ENCODE data around the gene ADORA2A.

ADORA2A gene

GRCh38 chr22:24474221-24474620 lies 46.8 kb downstream of the ADORA2A start:
- H3K4me3 ChIP-seq (ENCODE audit: low read depth, low read length), result no peak overlapping the region
- no peak for TF ChIP-seq CTCF (IDR thresholded peaks at IDR 0.05; ENCODE audit: borderline replicate concordance, insufficient read depth, low read depth, low read length)

GRCh38 chr22:24474649-24475255 lies 47.4 kb downstream of the ADORA2A start:
- no peak for TF ChIP-seq CTCF (IDR thresholded peaks at IDR 0.05; ENCODE audit: borderline replicate concordance, insufficient read depth, low read depth, low read length)
- no peak overlapping the region for H3K4me3 ChIP-seq (ENCODE audit: low read depth, low read length)

GRCh38 chr22:24481641-24482040 lies 54.2 kb downstream of the ADORA2A start:
- no peak for TF ChIP-seq CTCF (IDR thresholded peaks at IDR 0.05; ENCODE audit: borderline replicate concordance, insufficient read depth, low read depth, low read length)
- no peak overlapping the region for H3K4me3 ChIP-seq (ENCODE audit: low read depth, low read length)

GRCh38 chr22:24482575-24482974 lies 55.2 kb downstream of the ADORA2A start:
- no peak for TF ChIP-seq CTCF (IDR thresholded peaks at IDR 0.05; ENCODE audit: borderline replicate concordance, insufficient read depth, low read depth, low read length)
- no peak overlapping the region for H3K4me3 ChIP-seq (ENCODE audit: low read depth, low read length)

GRCh38 chr22:24482998-24483397 lies 55.6 kb downstream of the ADORA2A start:
- TF ChIP-seq CTCF (IDR thresholded peaks at IDR 0.05; ENCODE audit: borderline replicate concordance, insufficient read depth, low read depth, low read length), result no peak
- no peak overlapping the region for H3K4me3 ChIP-seq (ENCODE audit: low read depth, low read length)

GRCh38 chr22:24483976-24484545 lies 56.7 kb downstream of the ADORA2A start:
- no peak overlapping the region for H3K4me3 ChIP-seq (ENCODE audit: low read depth, low read length)
- TF ChIP-seq CTCF (IDR thresholded peaks at IDR 0.05; ENCODE audit: borderline replicate concordance, insufficient read depth, low read depth, low read length), result no peak

- no peak for TF ChIP-seq CTCF (IDR thresholded peaks at IDR 0.05; ENCODE audit: borderline replicate concordance, insufficient read depth, low read depth, low read length)
- no peak overlapping the region for H3K4me3 ChIP-seq (ENCODE audit: low read depth, low read length)
Observed at GRCh38 chr22:24485170-24485569, 57.8 kb downstream of the ADORA2A start.

Measured in GM12875 (cell line).